AG04450 (cell line): ENCODE data around the gene RAPGEF1. TPM values are rescaled to one million over a fixed set of nuclear protein-coding genes. Genes with fewer than 3 reads are reported as not detected.

ENCODE experiments used
- CTCF ChIA-PET: fragments of 300-600, 350-600 bp; formaldehyde crosslinking; extraction: SDS; loops from one replicate; lab custom pipeline; 2022; ENCODE audit warnings: antibody characterized with exemption, inconsistent platforms; lab: Charles Lee
- POLR2A ChIA-PET: fragments of 350-600 bp; formaldehyde crosslinking; extraction: SDS; loops from one replicate; lab custom pipeline; 2021; ENCODE audit warnings: antibody characterized with exemption, inconsistent platforms; lab: Yijun Ruan, JAX
- DNase-seq: peaks from one replicate; pipeline ENCODE4 v3.0.0-alpha.2; 2011; ENCODE audit warnings: low read depth, low spot score
- H3K27ac ChIP-seq: one replicate; pipeline ENCODE4 v1.5.1; 2012; ENCODE audit warnings: low read depth, low read length, control low read depth
- H3K27me3 ChIP-seq: one replicate; pipeline ENCODE4 v1.6.0; 2012; ENCODE audit warnings: low read length; ENCODE audit not compliant: control insufficient read depth, insufficient read depth
- H3K4me3 ChIP-seq: 2 replicates; pipeline ENCODE4 v1.5.1; 2011; ENCODE audit warnings: mild to moderate bottlenecking, low read depth, low read length, control low read depth
- H3K9me3 ChIP-seq: 2 replicates; pipeline ENCODE4 v1.5.1; 2012; ENCODE audit warnings: low read length; ENCODE audit not compliant: control insufficient read depth, insufficient read depth
- CTCF ChIP-seq: IDR thresholded peaks from 2 replicates; pipeline ENCODE4 v1.5.1; 2011; ENCODE audit warnings: low read depth, low read length, control low read depth, inconsistent platforms
- polyA plus RNA-seq: library from polyadenylated mRNA; depleted of rRNA; stranded (reverse); fragments of >200 nt; gene quantifications from 2 replicates; pipeline ENCODE4 v1.2.3, GENCODE V29; 2011

The RAPGEF1 gene
- polyA plus RNA-seq, 1 experiment = 27.6 TPM

- Histone ChIP-seq H3K27ac (no peak overlapping the region), H3K9me3 (no peaks in the 10 kb centered on the region), H3K4me3 (no peak overlapping the region), H3K27me3 (no peaks in the 10 kb centered on the region)
- DNase-seq = no peak
- ChIA-PET POLR2A (interaction anchor here (0.6 kb wide), 1 partner anchor 87 kb away, joined by 8 read pairs; no protein-coding TSS in a partner anchor), CTCF (interaction anchor here (1.6 kb wide), 1 partner anchor 131 kb away, joined by 6 read pairs; no protein-coding TSS in a partner anchor)
- TF ChIP-seq CTCF = no peak
Measured at GRCh38 chr9:131722255-131722654, 17.6 kb downstream of the RAPGEF1 start.

GRCh38 chr9:131721076-131721475 is 18.8 kb downstream of the RAPGEF1 start:
- Histone ChIP-seq H3K4me3 (no peak overlapping the region), H3K27me3 (no peaks in the 10 kb centered on the region), H3K27ac (no peak overlapping the region), H3K9me3 (no peaks in the 10 kb centered on the region)
- DNase-seq = no peak
- no peak for TF ChIP-seq CTCF
- POLR2A ChIA-PET = no interaction called here
- CTCF ChIA-PET = no interaction called here

GRCh38 chr9:131720330-131720729 is 19.5 kb downstream of the RAPGEF1 start:
- CTCF ChIA-PET = interaction anchor here (1.0 kb wide), 1 partner anchor 25 kb away, joined by 5 read pairs; no protein-coding TSS in a partner anchor
- no peak for DNase-seq
- POLR2A ChIA-PET = no interaction called here
- H3K4me3 ChIP-seq = no peak overlapping the region
- no peaks in the 10 kb centered on the region for H3K9me3 ChIP-seq
- H3K27me3 ChIP-seq = no peaks in the 10 kb centered on the region
- no peak for TF ChIP-seq CTCF
- no peak overlapping the region for H3K27ac ChIP-seq

GRCh38 chr9:131719262-131719908 is 20.5 kb downstream of the RAPGEF1 start:
- ChIA-PET CTCF (interaction anchor here (1.0 kb wide), 1 partner anchor 24 kb away, joined by 5 read pairs; no protein-coding TSS in a partner anchor), POLR2A (interaction anchor here (0.6 to 0.9 kb wide), 2 partner anchors 22 to 173 kb away, joined by 3 to 4 read pairs; no protein-coding TSS in a partner anchor)
- DNase-seq = no peak
- no peak overlapping the region for H3K4me3 ChIP-seq
- TF ChIP-seq CTCF = no peak
- H3K27me3 ChIP-seq = no peaks in the 10 kb centered on the region
- H3K9me3 ChIP-seq = no peaks in the 10 kb centered on the region
- no peak overlapping the region for H3K27ac ChIP-seq

GRCh38 chr9:131717719-131718460 is 22.0 kb downstream of the RAPGEF1 start:
- Histone ChIP-seq H3K4me3 (no peak overlapping the region), H3K27me3 (no peaks in the 10 kb centered on the region), H3K9me3 (no peaks in the 10 kb centered on the region), H3K27ac (no peak overlapping the region)
- TF ChIP-seq CTCF = no peak
- DNase-seq = no peak
- ChIA-PET CTCF (no interaction called here), POLR2A (no interaction called here)
